Immature natural killer cell (primary cell): ENCODE data around the gene LAMB1. TPM values are rescaled to one million over a fixed set of nuclear protein-coding genes. Genes with fewer than 3 reads are reported as not detected.

ENCODE experiments used
- DNase-seq, 3 donors: peaks; one replicate each; pipeline ENCODE4 v3.0.0; 2022; ENCODE audit warnings: mixed read lengths in 1 of 3
- H3K27ac Mint-ChIP-seq, 6 donors: one replicate each; pipeline ENCODE4 v1.8.0; 2020; ENCODE audit warnings: mixed read lengths in 6 of 6, mild to moderate bottlenecking in 5 of 6, inconsistent platforms in 4 of 6, moderate library complexity in 3 of 6
- H3K27me3 Mint-ChIP-seq, 3 donors: one replicate each; pipeline ENCODE4 v1.8.0; 2020 to 2021; ENCODE audit warnings: low read depth in 3 of 3, mild to moderate bottlenecking in 3 of 3, mixed read lengths in 3 of 3, moderate library complexity in 3 of 3, inconsistent platforms in 1 of 3
- H3K36me3 Mint-ChIP-seq, 3 donors: one replicate each; pipeline ENCODE4 v1.8.0; 2020; ENCODE audit warnings: mixed read lengths in 3 of 3, inconsistent platforms in 2 of 3, mild to moderate bottlenecking in 2 of 3
- H3K4me1 Mint-ChIP-seq, 2 donors: one replicate each; pipeline ENCODE4 v1.8.0; 2020; ENCODE audit warnings: inconsistent platforms in 2 of 2, mild to moderate bottlenecking in 2 of 2, mixed read lengths in 2 of 2, moderate library complexity in 1 of 2
- H3K4me3 Mint-ChIP-seq, 5 donors: one replicate each; pipeline ENCODE4 v1.8.0; 2020; ENCODE audit warnings: mild to moderate bottlenecking in 5 of 5, mixed read lengths in 5 of 5, inconsistent platforms in 3 of 5, moderate library complexity in 3 of 5
- H3K9me3 Mint-ChIP-seq, 6 donors: one replicate each; pipeline ENCODE4 v1.8.0; 2020; ENCODE audit warnings: mild to moderate bottlenecking in 6 of 6, mixed read lengths in 6 of 6, inconsistent platforms in 4 of 6, moderate library complexity in 3 of 6
- polyA plus RNA-seq, 3 donors: library from polyadenylated mRNA; unstranded; fragments of 300-500 nt; fragmentation: Illumina TruSeq; gene quantifications; one replicate each; pipeline ENCODE4 v1.2.3, GENCODE V29; 2021

Gene LAMB1
- polyA plus RNA-seq, 3 donors from 2014 or later, result 0.77 TPM; not detected in 2

DNA sequence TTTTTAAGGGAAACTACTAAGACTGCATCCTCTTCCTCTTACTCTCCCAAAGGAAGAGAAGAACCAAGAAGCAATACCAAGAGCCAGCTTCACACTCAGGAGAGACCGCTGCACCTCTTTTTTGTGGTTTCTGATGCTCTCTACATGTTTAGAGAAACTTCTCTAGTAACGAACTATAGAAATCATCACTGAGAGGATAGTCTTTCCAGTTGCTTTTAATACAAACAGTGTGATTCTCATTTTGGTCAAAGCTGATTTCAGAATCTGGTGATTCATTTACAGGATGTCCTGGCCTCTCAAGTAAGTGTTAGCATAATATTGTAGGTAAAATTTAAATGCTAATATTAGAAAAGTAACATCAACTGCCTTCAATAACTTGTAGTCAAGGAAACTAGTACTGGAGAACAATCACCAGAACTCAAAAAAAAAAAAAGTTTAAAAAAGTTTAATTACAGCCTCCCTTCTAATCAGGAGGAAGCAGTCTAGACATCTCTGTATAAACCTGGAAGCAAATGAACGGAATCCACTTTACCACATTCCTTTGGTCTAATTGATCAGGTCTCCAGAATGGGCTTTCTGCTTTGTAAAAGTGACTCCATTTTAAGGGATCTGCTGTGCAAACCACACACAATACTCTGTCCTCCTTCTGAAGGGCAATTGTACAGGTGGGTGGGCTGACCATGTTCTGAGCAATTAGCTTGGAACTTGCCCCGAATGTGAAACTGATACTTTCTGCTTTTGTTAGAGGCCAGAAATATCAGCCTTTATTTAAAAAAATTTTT is 3.0 kb downstream of the LAMB1 start:
- peaks cover 4 to 16% (median 9%) of the 10 kb centered on the region in 3 donors for H3K27me3 Mint-ChIP-seq
- peaks cover 0 to 4% (median 1%) of the 10 kb centered on the region in 6 donors for H3K9me3 Mint-ChIP-seq
- H3K36me3 Mint-ChIP-seq, result no peaks in the 10 kb centered on the region
- H3K4me3 Mint-ChIP-seq, result no peak overlapping the region
- DNase-seq, result no peak
- H3K4me1 Mint-ChIP-seq, result peaks cover 0 to 9% of the 10 kb centered on the region in 2 donors
- H3K27ac Mint-ChIP-seq, result no peak overlapping the region

- Mint-ChIP-seq H3K4me1 (peaks cover 0 to 5% of the 10 kb centered on the region in 2 donors), H3K36me3 (no peaks in the 10 kb centered on the region), H3K27ac (no peak overlapping the region), H3K9me3 (peaks cover 0 to 3% (median under 1%) of the 10 kb centered on the region in 6 donors), H3K4me3 (no peak overlapping the region), H3K27me3 (peaks cover 2 to 15% (median 11%) of the 10 kb centered on the region in 3 donors)
- no peak for DNase-seq
These were observed 4.1 kb downstream of the LAMB1 start for GRCh38 chr7:107998660-107999480.

GRCh38 chr7:107998150-107998549 is 4.8 kb downstream of the LAMB1 start:
- peaks cover 0 to 3% (median 0%) of the 10 kb centered on the region in 6 donors for H3K9me3 Mint-ChIP-seq
- H3K36me3 Mint-ChIP-seq, result no peaks in the 10 kb centered on the region
- no peak overlapping the region for H3K4me3 Mint-ChIP-seq
- H3K27me3 Mint-ChIP-seq, result peaks cover 2 to 15% (median 11%) of the 10 kb centered on the region in 3 donors
- H3K4me1 Mint-ChIP-seq, result peaks cover 0 to 5% of the 10 kb centered on the region in 2 donors
- DNase-seq, result no peak
- H3K27ac Mint-ChIP-seq, result no peak overlapping the region

DNA sequence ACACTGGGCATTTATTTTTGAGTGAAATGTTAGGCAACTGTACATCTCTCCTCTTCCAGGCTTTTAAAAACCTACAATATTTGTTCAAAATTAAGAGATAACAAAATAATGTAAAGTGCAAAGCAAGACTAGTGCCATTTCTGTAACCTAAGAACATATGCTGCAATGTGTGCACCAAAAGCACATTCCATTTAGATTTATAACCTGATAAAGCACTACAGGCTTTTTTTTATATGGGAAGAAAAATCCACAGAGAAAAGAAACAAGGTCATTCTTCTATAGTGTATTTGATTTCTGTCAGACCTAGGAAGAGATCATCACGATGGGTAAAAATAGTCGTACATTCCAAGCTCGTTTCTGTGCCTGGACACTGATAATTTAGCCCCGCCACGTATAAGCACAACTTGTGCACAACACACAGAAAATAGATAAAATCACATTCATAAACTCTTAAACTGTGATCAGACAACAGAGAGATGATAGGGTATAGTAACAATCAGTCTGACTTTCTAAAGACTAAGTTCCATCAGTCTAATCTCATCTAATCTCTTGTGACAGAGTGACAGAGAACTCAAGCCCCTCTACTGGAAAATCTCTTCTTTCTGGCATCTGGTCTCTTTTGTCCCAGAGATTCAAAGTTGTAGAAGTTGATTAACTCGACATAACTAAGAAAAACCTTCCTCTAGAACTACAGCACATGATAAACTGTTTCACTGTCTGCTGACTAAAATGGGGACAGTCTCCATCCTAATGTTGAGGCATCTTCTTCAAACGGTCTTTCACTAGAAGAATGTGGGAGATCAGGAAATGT is 6.7 kb downstream of the LAMB1 start:
- Mint-ChIP-seq H3K9me3 (peaks cover 0 to 4% (median 0%) of the 10 kb centered on the region in 6 donors), H3K4me1 (peaks cover 0 to 2% of the 10 kb centered on the region in 2 donors), H3K36me3 (no peaks in the 10 kb centered on the region)

DNA sequence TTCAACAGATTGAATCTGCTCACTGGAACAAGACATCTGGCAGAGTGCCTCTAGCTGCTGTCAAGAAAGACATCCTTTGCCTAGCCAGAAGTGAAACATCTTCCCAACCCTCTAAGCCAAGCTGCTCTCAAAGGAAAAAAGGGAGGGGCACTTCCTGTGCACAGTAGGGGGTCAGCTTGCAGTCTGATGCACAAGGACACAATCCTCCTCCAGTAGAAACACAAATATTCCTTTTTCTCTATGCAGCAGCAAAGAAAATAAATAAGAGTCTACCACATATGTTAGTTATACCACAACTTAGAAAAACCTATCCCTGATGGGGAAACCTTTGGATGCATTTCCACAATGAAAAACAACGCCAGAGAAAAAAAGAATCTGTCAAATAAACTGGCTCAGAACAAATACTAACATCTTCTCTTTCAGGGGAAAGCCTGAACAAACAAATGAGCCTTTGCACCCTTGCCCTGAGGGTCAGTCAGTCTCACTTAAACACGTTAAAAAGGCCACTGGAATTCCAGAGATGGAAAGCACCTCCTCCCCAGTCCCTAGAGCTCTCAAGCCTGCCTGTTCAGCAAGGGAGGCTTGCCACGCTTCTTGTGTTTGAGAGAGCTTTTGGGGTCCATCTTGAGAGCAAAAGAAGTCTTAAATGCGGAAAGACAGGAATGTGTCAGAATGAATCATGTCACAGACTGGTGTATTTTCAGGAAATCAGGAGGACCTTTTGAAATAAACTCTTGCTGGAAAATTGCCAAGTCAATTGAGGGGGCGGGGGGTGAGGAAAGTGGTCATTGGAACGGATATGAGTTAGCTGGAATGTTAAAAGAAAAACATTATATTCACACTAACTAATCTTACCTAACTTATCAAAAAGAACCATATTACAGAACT is 7.5 kb downstream of the LAMB1 start:
- Mint-ChIP-seq H3K36me3 (no peaks in the 10 kb centered on the region), H3K27ac (no peak overlapping the region), H3K4me1 (no peaks in the 10 kb centered on the region), H3K27me3 (peaks cover 0 to 19% (median 10%) of the 10 kb centered on the region in 3 donors), H3K9me3 (peaks cover 0 to 4% (median 0%) of the 10 kb centered on the region in 6 donors), H3K4me3 (no peak overlapping the region)
- no peak for DNase-seq

More for the DNA sequence above, 6.7 kb downstream of the LAMB1 start:
- Mint-ChIP-seq H3K27me3 (peaks cover 0 to 19% (median 13%) of the 10 kb centered on the region in 3 donors), H3K27ac (no peak overlapping the region), H3K4me3 (no peak overlapping the region)
- no peak for DNase-seq

- H3K9me3 Mint-ChIP-seq, result peaks cover 0 to 2% (median 0%) of the 10 kb centered on the region in 6 donors
- H3K27me3 Mint-ChIP-seq, result peaks cover 0 to 22% (median 7%) of the 10 kb centered on the region in 3 donors
- H3K36me3 Mint-ChIP-seq, result no peaks in the 10 kb centered on the region
- no peak overlapping the region for H3K27ac Mint-ChIP-seq
- H3K4me1 Mint-ChIP-seq, result no peaks in the 10 kb centered on the region
- no peak for DNase-seq
- no peak overlapping the region for H3K4me3 Mint-ChIP-seq
These were observed 8.4 kb downstream of the LAMB1 start for GRCh38 chr7:107994421-107995030.

DNA sequence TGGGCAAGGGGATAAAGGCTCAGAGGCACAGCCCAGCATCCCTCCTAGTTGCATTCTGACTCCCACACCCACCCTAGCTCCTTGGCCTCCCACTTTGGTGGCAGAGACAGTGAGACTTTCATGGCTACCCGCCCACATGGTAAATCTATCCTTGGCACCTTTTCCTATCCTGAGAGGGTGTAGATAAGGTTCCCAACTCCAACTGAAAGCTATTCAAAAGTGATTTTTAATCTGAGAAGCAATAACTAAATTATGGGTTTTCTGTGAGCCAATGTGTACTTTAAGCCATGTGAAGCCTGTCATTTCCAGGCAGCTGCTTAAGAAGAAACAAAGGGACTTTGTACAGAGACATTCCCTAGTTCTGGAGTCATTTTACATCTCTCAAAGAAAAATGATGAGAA is 9.1 kb downstream of the LAMB1 start:
- H3K27ac Mint-ChIP-seq, result no peak overlapping the region
- H3K4me1 Mint-ChIP-seq, result no peaks in the 10 kb centered on the region
- no peak overlapping the region for H3K4me3 Mint-ChIP-seq
- DNase-seq, result no peak
- peaks cover 0 to 2% (median 0%) of the 10 kb centered on the region in 6 donors for H3K9me3 Mint-ChIP-seq
- peaks cover under 1 to 18% (median 6%) of the 10 kb centered on the region in 3 donors for H3K27me3 Mint-ChIP-seq
- no peaks in the 10 kb centered on the region for H3K36me3 Mint-ChIP-seq

DNA sequence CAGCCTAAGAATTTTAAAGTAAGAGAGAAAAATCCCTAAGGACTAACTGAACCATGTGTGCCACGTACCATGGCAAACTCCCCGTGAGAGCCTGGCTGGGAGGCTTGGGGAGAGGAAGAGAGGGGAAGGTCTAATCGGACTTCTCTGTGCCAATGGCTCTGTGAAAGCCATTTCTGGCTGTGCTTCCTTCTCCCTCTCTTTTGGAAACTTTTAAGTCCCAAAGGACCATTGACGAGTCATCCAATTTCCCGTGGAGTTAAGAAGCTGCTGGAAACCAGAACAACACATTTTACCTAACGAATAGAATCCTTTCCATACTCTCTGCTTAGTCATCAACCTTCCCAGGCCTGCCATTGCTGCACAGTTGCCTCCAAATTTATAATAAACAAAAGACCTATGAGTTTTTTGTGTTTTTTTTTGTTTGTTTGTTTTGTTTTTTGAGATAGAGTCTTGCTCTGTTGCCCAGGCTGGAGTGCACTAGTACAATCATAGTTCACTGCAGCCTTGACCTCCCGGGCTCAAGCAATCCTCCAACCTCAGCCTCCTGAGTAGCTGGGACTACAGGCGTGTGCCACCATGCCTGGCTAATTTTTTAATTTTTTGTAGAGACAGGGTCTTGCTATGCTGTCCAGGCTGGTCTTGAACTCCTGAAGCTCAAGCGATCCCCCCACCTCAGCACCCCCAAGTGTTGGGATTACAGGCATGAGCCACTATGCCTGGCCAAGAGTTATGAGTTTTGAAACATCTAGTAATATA is 13.2 kb downstream of the LAMB1 start:
- no peak overlapping the region for H3K4me3 Mint-ChIP-seq
- H3K27me3 Mint-ChIP-seq, result peaks cover 3 to 16% (median 6%) of the 10 kb centered on the region in 3 donors
- H3K36me3 Mint-ChIP-seq, result no peaks in the 10 kb centered on the region
- H3K9me3 Mint-ChIP-seq, result peaks cover 0 to 2% (median 0%) of the 10 kb centered on the region in 6 donors
- no peak for DNase-seq
- no peak overlapping the region for H3K27ac Mint-ChIP-seq
- no peaks in the 10 kb centered on the region for H3K4me1 Mint-ChIP-seq

GRCh38 chr7:107982918-107983389 is 20.0 kb downstream of the LAMB1 start:
- no peak overlapping the region for H3K4me3 Mint-ChIP-seq
- H3K36me3 Mint-ChIP-seq, result no peaks in the 10 kb centered on the region
- peaks cover 0 to 6% (median under 1%) of the 10 kb centered on the region in 3 donors for H3K27me3 Mint-ChIP-seq
- no peaks in the 10 kb centered on the region for H3K9me3 Mint-ChIP-seq
- no peak for DNase-seq
- no peak overlapping the region for H3K27ac Mint-ChIP-seq
- no peaks in the 10 kb centered on the region for H3K4me1 Mint-ChIP-seq

- Mint-ChIP-seq H3K27ac (no peak overlapping the region), H3K36me3 (no peaks in the 10 kb centered on the region), H3K4me3 (no peak overlapping the region), H3K27me3 (peaks cover 0 to 6% (median 0%) of the 10 kb centered on the region in 3 donors), H3K9me3 (no peaks in the 10 kb centered on the region), H3K4me1 (no peaks in the 10 kb centered on the region)
- DNase-seq, result no peak
These were observed 20.7 kb downstream of the LAMB1 start for GRCh38 chr7:107982042-107982840.

DNA sequence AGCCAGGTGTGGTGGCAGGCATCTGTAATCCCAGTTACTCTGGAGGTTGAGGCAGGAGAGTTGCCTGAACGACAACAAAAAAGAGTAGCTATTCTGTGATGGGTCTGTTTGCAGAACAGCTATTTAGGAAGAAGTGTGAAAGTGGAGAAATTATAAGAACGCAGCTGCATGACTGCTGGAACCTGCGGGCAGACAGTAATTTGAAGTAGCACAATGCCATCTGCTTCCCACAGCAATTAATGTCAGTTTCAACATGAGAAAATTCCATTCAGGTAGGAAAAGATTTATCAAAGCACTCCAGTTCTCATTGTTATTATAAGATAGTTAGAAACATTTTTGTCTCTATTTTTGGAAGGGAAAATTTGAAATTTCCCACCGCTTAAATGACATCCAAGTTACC is 21.5 kb downstream of the LAMB1 start:
- Mint-ChIP-seq H3K4me1 (no peaks in the 10 kb centered on the region), H3K36me3 (no peaks in the 10 kb centered on the region), H3K9me3 (peaks cover 0 to 2% (median 0%) of the 10 kb centered on the region in 6 donors)

More for the DNA sequence above, 21.5 kb downstream of the LAMB1 start:
- Mint-ChIP-seq H3K27ac (no peak overlapping the region), H3K27me3 (peaks cover 0 to 3% (median 0%) of the 10 kb centered on the region in 3 donors), H3K4me3 (no peak overlapping the region)
- no peak for DNase-seq
